HEK293 (cell line): ENCODE results near the gene CDH22.

Experiments used
- ATF2 ChIP-seq: fragments of 450-650 bp; formaldehyde crosslinking; IDR thresholded peaks from 2 replicates; pipeline ENCODE4 v1.5.1; 2016; ENCODE audit warnings: missing biosample characterization, missing genetic modification characterization, low read depth
- CTCF ChIP-seq: fragments of 450-650 bp; formaldehyde crosslinking; IDR thresholded peaks from 2 replicates; pipeline ENCODE4 v1.5.1; 2016; ENCODE audit warnings: missing biosample characterization, missing genetic modification characterization
- HOXA7 ChIP-seq: sonication (generic); formaldehyde crosslinking; IDR thresholded peaks from 2 replicates; pipeline ENCODE4 v1.8.1; 2022; ENCODE audit warnings: missing genetic modification reagents, borderline replicate concordance
- SP2 ChIP-seq: fragments of 450-650 bp; formaldehyde crosslinking; IDR thresholded peaks from 2 replicates; pipeline ENCODE4 v1.5.1; 2016; ENCODE audit warnings: missing biosample characterization, missing genetic modification characterization
- ZNF114 ChIP-seq: fragments of 450-650 bp; formaldehyde crosslinking; IDR thresholded peaks from 2 replicates; pipeline ENCODE4 v1.5.0; 2017; ENCODE audit warnings: missing biosample characterization, missing genetic modification characterization
- ZNF140 ChIP-seq: fragments of 450-650 bp; formaldehyde crosslinking; IDR thresholded peaks from 2 replicates; pipeline ENCODE4 v1.5.1; 2016; ENCODE audit warnings: missing biosample characterization, missing genetic modification characterization
- ZNF211 ChIP-seq: fragments of 450-650 bp; formaldehyde crosslinking; IDR thresholded peaks from 2 replicates; pipeline ENCODE4 v1.5.1; 2016; ENCODE audit warnings: low read depth, missing biosample characterization, missing genetic modification characterization
- ZNF362 ChIP-seq: fragments of 450-650 bp; formaldehyde crosslinking; IDR thresholded peaks from 2 replicates; pipeline ENCODE4 v1.5.1; 2016; ENCODE audit warnings: missing biosample characterization, missing genetic modification characterization
- ZNF426 ChIP-seq: fragments of 450-650 bp; formaldehyde crosslinking; IDR thresholded peaks from 2 replicates; pipeline ENCODE4 v1.5.1; 2017; ENCODE audit warnings: missing biosample characterization, missing genetic modification characterization, mild to moderate bottlenecking, inconsistent platforms, moderate library complexity
- ZNF449 ChIP-seq: fragments of 450-650 bp; formaldehyde crosslinking; IDR thresholded peaks from 2 replicates; pipeline ENCODE4 v1.5.1; 2017; ENCODE audit warnings: missing biosample characterization, mild to moderate bottlenecking, missing genetic modification characterization, moderate library complexity
- ZSCAN23 ChIP-seq: fragments of 450-650 bp; formaldehyde crosslinking; IDR thresholded peaks from 2 replicates; pipeline ENCODE4 v1.5.1; 2016; ENCODE audit warnings: missing biosample characterization, missing genetic modification characterization
- TF ChIP-seq, protein P1 (sequence below): fragments of 450-650 bp; formaldehyde crosslinking; IDR thresholded peaks from 2 replicates; pipeline ENCODE4 v1.5.1; 2016; ENCODE audit warnings: missing biosample characterization, missing genetic modification characterization
- TF ChIP-seq, protein P2 (sequence below): fragments of 450-650 bp; IDR thresholded peaks from 2 replicates; pipeline ENCODE4 v1.5.1; 2018; ENCODE audit warnings: missing biosample characterization, missing genetic modification characterization

GRCh38 chr20:46137816-46138215, 170.5 kb downstream of the CDH22 start:
- TF ChIP-seq HOXA7 (CRISPR knock-in tag) (no peak), ATF2 (tag by site-specific recombination) (no peak), CTCF (tag by site-specific recombination) (no peak), ZNF426 (tag by site-specific recombination) (no peak), ZNF449 (tag by site-specific recombination) (no peak), ZNF140 (tag by site-specific recombination) (no peak), ZNF211 (tag by site-specific recombination) (no peak), SP2 (tag by site-specific recombination) (no peak), ZNF114 (tag by site-specific recombination) (no peak), ZNF362 (no peak), ZSCAN23 (tag by site-specific recombination) (no peak)
- TF ChIP-seq, protein P1, sequence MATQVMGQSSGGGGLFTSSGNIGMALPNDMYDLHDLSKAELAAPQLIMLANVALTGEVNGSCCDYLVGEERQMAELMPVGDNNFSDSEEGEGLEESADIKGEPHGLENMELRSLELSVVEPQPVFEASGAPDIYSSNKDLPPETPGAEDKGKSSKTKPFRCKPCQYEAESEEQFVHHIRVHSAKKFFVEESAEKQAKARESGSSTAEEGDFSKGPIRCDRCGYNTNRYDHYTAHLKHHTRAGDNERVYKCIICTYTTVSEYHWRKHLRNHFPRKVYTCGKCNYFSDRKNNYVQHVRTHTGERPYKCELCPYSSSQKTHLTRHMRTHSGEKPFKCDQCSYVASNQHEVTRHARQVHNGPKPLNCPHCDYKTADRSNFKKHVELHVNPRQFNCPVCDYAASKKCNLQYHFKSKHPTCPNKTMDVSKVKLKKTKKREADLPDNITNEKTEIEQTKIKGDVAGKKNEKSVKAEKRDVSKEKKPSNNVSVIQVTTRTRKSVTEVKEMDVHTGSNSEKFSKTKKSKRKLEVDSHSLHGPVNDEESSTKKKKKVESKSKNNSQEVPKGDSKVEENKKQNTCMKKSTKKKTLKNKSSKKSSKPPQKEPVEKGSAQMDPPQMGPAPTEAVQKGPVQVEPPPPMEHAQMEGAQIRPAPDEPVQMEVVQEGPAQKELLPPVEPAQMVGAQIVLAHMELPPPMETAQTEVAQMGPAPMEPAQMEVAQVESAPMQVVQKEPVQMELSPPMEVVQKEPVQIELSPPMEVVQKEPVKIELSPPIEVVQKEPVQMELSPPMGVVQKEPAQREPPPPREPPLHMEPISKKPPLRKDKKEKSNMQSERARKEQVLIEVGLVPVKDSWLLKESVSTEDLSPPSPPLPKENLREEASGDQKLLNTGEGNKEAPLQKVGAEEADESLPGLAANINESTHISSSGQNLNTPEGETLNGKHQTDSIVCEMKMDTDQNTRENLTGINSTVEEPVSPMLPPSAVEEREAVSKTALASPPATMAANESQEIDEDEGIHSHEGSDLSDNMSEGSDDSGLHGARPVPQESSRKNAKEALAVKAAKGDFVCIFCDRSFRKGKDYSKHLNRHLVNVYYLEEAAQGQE (tag by site-specific recombination): no peak
- TF ChIP-seq, protein P2, sequence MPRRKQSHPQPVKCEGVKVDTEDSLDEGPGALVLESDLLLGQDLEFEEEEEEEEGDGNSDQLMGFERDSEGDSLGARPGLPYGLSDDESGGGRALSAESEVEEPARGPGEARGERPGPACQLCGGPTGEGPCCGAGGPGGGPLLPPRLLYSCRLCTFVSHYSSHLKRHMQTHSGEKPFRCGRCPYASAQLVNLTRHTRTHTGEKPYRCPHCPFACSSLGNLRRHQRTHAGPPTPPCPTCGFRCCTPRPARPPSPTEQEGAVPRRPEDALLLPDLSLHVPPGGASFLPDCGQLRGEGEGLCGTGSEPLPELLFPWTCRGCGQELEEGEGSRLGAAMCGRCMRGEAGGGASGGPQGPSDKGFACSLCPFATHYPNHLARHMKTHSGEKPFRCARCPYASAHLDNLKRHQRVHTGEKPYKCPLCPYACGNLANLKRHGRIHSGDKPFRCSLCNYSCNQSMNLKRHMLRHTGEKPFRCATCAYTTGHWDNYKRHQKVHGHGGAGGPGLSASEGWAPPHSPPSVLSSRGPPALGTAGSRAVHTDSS (tag by site-specific recombination): no peak
